Activated CD4-positive, alpha-beta T cell treated with anti-CD3 and anti-CD28 coated beads for 1 hour (primary cell): ENCODE results near the gene CRK.

Experiments
- DNase-seq: peaks from one replicate; pipeline ENCODE4 v3.0.0-alpha.2; 2020

The CRK gene

DNA sequence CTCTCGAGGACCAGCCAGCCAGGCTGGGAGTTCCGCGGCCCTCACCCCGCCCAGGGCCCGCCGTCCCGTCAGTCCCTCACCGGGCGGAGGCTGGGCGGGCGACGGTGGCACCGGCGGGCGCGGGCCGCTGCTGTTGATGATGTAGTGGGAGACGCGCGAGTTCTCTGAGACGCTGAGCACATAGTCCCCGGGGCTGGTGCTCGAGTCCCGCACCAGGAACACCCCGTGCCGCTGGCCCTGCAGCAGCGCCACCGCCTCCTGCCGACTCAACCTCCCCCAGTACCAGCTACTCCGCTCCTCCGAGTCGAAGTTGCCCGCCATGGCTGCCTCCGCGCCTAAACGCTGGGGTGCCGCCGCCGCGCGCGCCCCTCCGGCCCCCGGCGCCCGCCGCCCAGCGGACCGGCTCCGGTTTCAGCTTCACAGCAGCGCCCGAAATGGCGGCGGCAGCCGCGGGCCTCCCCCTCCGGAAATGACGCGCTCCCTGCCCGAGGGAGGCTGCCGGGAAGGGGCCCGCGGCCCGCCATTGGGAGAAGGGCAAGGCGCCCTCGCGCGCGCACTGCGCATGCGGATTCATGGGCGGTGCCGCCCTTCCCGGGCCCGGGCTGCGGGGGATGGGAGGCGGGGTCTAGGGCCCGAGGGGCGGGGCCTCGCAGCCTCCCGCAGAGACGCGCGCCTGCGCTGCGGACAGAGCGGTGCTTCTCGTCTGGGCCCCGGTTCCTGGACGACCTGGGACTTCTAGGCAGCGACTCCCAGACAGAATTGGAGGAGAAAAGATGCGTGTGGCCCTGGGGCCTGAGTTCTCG lies at the start of gene CRK:
CRK (minus strand) TSS at position 436 of the 803 bp plus-strand sequence; CDS start at position 321, 115 bp downstream.
- DNase-seq = peak; percentile 99

DNA sequence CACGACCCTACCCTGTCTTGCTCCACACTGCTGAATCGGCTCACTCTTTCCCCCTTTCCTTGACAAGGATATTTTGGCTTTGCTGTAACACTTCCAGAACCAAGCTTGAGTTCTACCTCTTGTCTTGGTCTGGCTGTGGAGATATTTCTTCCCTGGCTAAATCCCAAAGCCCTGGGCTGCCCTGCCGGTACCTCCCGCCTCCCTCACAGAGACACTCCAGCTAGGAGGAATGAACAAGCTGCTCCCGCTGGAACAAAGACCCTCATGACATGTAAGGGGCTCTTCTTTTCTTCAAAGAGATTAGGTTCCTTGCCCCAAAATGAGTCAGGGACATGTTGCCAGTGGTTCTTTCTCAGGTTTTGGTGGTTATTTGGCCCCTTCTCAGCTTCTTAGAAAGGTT lies 49.6 kb upstream of the CRK start:
- DNase-seq = no peak

DNA sequence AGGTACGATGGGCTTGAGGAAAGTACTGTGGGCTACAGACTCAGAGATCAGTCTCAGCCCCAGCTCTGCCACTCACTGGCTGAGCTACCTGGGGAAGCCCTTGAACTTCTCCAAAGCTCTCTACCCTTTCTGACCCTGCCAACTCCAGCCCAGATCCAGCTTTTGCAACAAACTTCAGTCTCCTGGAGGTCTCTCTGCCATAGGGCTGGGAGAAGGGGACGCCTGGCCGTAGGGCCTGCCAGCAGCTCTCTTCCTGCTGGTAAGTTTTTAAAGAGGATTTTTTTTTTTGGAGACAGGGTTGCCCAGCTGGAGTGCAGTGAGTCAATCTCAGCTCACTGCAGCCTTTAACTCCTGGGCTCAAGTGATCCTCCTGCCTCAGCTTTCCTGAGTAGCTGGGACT lies 48.8 kb upstream of the CRK start:
- no peak for DNase-seq

DNA sequence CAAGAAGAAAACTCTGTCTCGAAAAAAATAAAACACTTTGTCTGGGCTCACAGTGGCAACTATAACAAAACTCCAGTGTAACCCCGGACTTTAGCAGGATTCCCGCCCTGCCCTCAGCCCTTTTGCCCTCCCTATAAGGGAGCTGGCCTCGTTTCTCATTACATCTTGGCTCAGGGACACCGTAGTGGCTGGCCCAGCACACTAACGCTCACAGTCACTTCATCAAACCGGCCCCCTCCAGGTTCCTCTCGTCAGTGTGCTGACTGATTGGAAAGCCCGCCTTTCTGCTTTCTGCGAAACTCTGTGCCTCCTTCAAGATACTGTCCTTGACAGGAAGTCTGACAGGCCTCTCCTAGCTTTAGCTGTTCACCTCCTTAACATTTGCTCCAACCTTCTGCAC lies 47.7 kb upstream of the CRK start:
- no peak for DNase-seq

DNA sequence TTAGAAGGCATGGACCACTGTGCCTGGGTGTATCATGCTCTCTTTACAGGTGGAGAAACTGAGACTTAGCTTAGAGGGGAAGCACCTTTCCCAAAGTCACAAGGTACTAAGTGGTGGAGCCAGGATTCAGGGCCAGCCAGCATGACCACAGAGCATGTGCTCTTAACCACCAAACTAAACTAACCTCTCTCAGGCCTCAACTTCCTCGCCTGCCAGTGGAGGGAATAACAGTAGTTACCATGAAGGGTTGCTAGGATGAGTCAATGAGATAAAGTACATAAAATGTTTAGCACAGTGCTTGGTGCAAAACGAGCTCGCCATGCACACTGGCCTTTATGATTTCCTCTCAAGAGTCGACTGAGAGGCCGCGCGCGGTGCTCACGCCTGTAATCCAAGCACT lies 42.8 kb upstream of the CRK start:
- no peak for DNase-seq

DNA sequence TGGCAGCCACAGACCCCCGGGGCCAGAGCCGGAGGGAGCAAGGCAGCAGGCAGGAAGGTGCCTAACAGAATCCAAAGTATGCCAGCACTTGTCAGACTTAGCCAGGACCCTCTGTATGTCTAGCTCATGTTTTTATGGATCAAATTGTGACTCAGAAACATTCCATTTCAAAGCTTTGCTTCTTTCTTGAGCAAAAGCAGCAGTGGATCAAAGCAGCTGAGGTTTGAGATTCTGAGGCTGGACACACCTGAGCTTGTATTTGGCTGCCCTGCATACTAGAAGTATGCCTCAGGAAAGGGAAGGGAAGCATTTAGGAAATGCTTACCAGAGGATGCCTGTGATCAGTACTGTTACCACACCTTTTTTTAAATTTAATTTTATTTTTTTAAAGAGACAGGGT lies 42.2 kb upstream of the CRK start:
- no peak for DNase-seq

DNA sequence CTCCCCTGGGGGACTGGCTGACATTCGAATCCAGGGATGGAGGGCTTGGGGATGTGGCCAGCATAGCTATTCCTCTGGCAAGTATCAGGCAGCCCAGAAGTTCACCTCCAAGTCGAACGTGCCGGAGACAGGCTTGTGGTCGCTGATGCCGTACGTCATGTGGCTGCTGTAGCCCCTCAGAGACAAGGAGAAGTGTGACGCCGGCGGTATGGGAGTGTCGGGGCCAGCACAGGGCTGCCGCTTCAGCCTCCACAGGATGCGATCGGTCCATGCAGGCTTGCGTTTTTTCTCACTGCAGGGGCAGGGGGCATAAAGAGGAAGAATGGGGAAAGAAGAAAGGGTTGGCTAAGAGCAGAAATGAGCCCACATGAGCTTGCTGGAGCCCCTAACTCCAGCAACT lies 41.8 kb upstream of the CRK start:
- DNase-seq = no peak

DNA sequence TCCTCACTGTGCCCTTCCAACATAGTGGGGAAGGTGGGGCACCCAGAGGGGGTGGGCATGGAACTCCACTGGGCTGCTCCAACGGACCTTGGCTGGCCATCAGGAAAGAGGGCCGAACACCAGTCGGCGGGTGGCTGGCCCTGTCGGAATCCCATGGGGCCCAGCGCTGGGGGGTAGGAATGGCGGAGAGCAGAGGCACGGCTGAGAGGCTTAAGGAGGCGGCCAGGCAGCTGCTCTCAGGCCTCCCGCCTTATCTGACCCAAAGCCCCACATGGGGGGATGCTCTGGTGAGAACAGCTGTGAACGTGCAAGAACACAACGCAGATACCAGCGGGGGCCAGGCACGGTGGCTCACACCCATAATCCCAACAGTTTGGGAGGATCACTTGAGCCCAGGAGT lies 40.8 kb upstream of the CRK start:
- DNase-seq = no peak

DNA sequence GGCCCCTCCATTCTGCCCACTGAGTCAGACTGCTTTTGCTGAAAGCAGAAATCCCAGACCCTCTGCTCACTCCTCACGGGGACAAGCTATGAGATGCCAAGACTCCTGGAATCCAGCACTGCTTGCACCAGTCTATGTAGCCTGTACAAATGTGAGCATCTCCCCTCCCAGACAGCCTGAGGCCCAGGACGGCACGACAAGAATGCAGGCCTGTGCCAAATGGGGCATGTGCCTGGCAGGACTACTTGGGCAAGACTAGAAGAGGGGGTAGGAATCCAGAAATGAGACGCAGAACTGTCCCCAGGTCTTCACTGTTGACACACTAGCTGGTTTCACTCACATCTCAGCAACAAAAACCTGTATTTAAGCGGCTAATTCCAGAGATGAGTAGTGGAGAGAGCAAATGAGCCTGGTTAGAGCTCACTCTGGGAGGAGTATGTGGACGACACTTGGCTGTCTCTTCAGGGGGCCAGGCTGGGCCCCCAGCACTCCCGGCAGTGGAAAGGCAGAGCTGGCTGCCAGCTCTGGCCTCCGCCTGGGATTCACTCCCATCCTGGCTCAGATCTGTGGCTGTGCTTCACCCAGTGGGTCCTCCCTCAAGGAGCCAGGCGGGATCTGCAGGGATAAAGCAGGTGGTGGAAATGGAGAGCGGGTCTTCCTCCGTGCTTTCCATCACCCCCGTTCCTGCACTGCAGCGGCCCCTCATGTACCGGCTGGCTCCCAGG lies 39.4 kb upstream of the CRK start:
- DNase-seq = no peak

DNA sequence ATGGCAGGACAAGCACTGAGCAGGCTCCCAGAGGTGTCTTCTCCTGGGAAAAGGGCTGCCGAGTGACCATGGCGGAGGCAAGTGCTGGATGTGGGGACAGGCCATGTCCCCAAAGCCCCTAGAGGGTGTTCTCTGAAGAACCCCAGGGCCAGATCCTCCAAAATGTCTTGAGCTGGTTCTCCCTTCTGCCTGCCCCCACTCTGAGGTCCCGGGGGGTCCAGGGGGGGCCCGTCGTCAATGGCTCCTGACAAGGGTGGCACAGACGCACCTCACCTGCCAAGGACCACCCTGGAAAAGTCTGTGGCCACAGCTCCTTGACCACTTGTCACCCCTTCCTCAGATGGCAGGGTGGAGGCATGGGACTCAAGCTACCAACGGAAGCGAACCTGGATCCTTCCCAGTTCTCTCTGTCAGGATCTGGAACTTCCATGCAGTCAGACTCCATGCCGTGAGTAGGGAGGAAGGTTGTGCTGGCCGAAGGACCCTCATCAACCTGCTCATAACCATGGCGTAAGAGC lies 38.8 kb upstream of the CRK start:
- no peak for DNase-seq

DNA sequence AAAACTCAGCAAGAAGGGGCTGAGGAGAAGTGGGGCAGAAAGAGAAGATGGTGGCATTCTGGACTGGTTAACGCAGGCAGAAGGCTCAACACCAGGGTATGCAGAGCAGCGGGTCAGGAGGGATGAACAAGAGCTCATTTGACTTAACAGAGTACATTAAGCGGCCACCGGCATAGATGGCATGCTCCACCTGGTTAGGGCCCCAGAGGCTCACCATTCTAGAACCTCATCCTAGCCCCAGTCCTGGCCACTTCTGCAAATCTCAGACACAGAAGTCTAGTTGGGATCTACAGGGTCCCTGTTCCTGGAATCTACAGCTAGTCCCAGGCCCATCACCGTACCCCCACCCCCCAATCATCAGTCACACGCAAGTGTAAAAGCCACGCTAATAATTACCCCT lies 38.2 kb upstream of the CRK start:
- no peak for DNase-seq

DNA sequence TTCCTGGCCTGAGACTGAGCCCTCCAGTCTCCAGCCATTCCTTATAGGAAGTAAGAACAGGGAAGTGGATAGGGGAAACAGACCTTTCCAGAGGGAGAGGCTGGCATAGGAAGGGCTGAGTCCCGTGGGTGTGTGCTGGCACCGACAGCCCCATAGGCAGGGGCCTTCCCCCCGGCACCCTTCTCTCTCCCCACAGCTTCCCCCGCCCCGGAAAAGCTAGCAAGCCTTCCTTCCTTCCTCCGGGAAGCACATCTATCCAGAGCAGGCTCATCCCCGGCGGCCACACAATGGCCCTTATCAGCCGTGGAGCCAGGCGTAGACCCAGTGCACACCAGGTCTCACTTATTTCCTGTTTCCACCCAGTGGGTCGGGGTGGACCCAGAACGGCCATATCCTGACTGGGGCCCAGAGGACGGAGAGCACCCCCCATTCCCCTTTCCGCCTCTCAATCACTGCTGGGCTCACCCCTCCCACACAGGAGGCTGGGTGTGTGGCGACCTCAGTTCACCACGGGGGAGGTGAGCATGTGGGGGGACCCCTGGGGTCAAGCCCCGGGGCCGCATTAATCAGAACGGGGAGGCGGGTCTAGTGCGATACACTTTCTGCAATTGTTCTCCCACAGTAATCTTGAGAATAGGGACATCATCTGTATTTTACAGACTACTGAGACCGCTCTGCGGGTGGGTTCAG lies 37.4 kb upstream of the CRK start:
- no peak for DNase-seq

DNA sequence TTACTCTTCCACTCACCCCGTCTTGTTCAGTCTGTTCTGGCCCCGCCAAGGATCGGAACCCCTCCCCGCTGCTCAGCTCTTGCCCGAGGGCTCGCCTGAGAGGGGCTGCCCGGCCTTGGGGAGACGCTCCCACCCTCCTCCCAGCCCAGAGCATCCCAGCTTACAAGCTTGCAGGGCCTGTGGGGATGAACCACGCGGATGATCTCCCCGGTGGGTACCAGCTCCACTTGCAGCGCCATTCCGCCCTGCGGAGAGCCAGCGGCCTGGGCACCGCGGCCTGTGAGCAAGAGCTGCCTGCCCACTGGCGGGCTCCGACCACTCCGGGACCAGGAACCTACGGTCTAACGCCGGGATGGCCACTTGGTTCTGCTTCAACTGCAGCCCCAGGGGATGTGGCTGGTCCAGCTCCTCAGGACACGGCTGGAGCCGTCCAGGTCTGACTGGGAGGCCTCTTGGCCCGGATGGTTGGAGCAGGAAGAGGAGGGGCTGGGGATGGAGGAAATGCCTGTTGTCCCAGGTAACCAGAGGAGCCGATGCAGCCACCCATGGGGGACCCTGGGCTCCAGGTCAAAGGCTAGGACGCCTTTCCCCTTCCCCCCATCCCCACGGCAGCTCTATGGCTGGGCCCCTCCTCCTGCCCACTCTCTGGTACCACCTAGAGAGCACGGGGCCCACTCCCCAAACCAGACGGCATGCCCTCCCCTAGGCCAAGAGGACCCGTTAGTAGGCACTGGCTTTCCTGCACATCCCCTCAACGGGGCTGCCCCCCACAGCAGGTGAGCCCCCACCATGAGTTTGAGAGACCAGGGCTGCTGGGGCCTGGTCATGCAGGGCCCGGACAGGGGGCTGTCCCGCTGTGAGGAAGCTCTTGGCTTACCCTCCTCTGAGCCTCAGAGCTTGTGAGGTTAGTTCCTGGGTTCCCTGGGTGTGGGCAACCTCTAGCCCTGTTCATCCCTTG lies 36.5 kb upstream of the CRK start, which contains the start of gene MYO1C:
MYO1C (minus strand) TSS at position 438 of the 958 bp plus-strand sequence; CDS start at position 239, 199 bp downstream.
- no peak for DNase-seq

DNA sequence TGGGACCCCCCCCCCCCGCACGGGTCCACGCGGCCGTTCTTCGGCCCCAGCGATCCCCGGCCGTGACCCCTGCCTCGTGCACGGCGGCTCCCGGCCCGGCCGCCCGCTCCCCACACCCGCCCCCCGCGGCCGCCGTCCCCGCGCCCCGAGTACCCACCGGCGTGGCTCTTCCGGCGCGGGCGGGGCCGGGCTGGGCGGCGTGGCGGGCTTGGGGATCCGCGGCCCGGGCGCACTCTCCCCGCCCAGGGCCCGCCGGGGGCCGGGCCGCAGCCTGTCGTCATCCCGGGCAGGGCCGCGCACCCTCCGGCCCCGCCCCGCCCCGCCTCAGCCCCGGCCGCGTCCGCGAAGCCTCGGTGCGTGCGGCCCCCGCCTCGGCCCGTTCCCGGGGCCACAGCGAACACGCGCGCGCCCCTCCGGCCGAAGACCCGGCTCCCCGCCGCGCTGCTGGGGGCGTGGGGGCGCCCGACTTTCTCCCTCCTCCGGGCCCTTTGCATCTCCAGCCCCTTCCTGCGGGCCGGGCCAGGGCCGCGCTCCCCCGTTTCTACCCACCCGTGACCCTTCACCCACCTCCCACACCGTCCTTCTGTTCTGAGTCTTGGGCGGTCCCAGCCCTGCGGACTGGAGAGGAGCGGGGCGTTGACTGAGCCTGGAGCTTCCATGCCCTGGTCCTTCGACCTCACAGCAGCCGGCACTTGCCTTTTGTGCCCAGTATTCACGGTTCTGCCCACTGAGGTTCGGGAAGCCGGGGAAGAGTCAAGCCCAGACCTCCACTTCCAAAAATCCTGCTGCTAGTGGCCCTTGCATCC lies 35.6 kb upstream of the CRK start:
- no peak for DNase-seq

DNA sequence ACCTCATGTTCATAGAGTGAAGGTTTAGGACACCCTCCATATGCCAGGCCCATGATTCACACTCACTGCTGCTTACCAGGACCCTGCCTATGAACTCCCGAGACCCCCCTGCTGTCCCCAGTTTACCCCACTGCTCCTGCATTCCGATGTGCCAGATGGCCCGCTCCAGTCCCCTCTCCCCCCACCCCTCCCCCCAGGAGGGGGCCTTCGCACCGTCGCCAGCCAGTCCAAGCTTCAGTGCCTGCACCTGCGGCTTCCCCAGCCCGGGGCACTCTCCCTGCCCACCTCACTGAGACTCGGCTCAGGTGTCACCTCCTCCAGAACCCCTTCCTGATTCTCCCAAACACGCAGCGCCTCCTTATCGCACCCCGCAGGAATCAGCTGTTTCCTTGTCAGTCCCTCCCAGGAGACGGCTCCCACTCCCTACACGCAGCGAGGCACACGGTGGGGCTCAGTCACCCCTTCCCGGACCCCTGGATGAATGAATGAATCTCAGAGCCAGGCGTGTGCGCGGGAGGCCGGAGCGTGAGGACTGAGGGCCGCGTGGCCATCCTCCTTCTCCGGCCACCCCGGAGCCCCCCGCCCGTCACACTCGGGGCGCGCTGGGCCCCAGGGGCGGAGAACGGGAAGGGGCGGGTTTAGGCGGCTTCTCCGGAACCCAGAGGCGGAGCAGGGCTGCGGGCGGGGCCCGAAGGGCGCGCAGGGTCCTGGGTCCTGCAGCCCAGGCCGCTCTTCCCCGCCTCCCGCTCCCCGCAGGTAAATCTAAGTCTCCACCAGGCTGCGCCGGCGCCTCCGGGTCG lies 34.8 kb upstream of the CRK start:
- peak; percentile 42 for DNase-seq

DNA sequence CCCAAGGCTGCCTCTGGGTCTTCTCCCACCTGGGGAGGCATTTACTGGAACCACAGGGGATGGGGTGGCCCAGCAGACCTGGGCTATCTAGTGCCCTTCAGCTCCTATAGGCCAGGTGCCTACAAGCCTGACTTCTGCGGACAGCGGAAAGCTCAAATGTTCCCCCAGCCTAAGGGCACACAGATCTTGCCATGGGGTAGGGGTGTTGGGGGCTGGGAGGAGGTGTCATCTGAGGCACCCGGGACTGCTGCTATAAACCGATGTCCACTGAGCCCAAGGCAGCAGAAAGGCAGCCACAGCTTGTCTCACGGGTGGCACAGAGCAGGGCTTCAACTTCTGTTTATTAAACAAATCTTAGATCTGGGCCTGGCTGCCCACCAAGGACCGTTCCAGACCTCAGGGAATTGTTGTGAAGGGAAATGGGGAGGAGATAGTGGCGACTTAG lies 32.8 kb upstream of the CRK start:
- no peak for DNase-seq

DNA sequence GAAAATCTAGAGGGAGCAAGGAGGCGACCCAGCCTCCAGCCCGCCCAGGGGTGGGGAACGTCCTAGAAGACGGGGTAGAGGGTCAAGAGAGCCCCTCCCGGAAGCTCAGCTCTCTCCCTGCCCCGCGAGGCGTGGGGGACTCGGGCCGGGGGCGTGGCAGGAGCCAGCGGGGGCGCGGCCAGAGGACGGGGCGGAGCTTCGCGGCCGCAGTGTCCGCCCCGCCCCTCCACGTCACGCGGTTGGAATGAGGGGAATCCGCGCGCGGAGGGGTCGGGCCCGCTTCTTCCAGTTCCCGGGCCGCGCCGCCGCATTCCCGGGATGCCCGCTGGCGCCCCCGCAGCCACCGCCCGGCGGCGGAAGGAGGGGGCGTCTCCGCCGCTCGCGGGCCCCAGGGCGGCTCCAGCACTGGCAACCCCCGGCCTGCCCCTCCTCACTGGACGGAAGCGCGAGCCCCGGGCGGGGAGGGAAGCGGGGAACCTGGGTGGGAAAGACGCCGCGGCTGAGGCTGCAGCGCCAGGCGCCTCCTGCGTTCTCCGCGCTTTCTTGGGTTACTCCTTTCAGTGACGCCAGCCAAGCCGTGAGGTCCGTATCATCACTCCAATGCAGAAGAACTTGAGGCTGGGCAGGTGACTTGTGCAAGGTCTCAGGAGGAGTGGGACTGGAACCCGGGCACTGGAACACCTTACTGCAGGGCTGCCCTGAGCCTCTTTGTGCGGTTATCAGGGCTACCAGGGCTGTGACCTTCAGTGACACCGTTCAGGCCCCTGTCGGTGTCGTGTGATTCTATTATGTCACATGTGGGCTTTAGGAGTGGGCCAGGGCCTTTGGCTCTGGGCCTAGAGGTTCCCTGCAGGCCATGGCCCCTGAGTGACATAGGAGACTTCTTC lies 32.1 kb upstream of the CRK start:
- peak; percentile 60 for DNase-seq

DNA sequence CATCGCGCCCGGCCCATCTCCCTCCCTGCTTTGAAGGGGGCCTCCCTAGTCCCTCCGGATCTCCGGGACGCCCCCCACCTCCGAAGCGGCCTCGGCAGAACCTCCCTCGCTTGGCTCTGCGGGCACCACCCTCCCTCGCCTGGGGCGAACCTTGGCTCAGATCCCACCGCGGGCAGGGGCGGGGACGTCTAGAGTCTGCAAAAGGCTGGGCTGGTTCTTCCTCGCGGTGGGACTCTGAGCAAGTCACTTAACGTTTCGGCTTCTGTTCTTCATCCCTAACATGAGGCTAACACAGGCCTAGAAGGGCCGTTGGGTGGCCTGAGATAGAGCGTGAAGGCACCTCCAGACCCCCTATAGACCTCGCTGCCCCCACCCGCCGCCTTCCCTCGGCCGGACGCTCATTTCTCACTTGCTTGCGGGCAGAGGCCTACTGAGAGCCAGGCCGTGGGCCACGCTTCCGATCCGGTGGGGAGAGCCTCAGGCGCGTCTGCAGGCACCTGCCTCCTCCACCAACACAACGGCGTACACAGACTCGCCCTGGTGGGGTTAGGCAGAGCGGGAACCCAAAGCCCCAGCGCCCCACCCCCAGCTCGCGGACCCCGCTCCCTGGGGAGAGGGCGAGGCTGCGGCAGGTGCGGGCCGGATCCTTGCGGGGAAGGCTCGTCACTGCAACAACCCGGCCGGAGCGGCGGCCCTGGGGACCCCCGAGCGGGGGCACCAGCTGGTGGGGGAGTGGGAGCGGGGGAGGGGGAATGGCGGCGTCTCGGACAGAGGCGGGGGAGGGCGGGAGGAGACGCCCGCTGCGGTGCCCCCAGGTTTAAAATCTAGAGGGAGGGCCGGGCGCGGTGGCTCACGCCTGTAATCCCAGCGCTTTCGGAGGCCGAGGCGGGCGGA lies 31.0 kb upstream of the CRK start:
- DNase-seq = peak; percentile 65
